ENCODE results near the gene PDSS2. TPM values are rescaled to one million over a fixed set of nuclear protein-coding genes. Genes with fewer than 3 reads are reported as not detected.

PDSS2 gene
- 10 to 100 TPM; 12.2 to 16.2 TPM for total RNA-seq

- peaks cover 13 to 19% of the 10 kb centered on the region in 2 donors for H3K4me1 Mint-ChIP-seq (ENCODE audit: low read depth in 2 of 2)
Observed at GRCh38 chr6:107459283-107460082, at the start of gene PDSS2. Gene PDSS2 (minus strand): TSS chr6:107459564. CDS start chr6:107459285, 279 bp downstream.

GRCh38 chr6:107506145-107506544 lies 46.8 kb upstream of the PDSS2 start:
- DNase-seq (ENCODE audit: low spot score) (no peak), ATAC-seq (no peak)
- no peak overlapping the region for H3K4me3 Mint-ChIP-seq
- H3K36me3 Mint-ChIP-seq = no peaks in the 10 kb centered on the region
- no peaks in the 10 kb centered on the region for H3K9me3 Mint-ChIP-seq
- no peaks in the 10 kb centered on the region for H3K4me1 Mint-ChIP-seq (ENCODE audit: low read depth in 2 of 2)
- H3K27ac Mint-ChIP-seq = no peak overlapping the region
- peaks cover 19 to 24% of the 10 kb centered on the region in 2 donors for H3K27me3 Mint-ChIP-seq

More at GRCh38 chr6:107459283-107460082, at the start of gene PDSS2:
- no peaks in the 10 kb centered on the region for H3K9me3 Mint-ChIP-seq
- peak within 1 kb of the TSS; percentile 98 for H3K4me3 Mint-ChIP-seq
- H3K36me3 Mint-ChIP-seq = no peaks in the 10 kb centered on the region
- peak within 1 kb of the TSS; percentile 89 to 95 for H3K27ac Mint-ChIP-seq
- ATAC-seq (peak; percentile 98 to 99), DNase-seq (ENCODE audit: low spot score) (peak; percentile 99)
- H3K27me3 Mint-ChIP-seq = no peaks in the 10 kb centered on the region

- DNase-seq (ENCODE audit: low spot score) = no peak
- no peaks in the 10 kb centered on the region for H3K36me3 Mint-ChIP-seq
- no peak overlapping the region for H3K4me3 Mint-ChIP-seq
- H3K9me3 Mint-ChIP-seq = no peaks in the 10 kb centered on the region
- peaks cover 21 to 24% of the 10 kb centered on the region in 2 donors for H3K27me3 Mint-ChIP-seq
- ATAC-seq = no peak
- H3K4me1 Mint-ChIP-seq (ENCODE audit: low read depth in 2 of 2) = no peaks in the 10 kb centered on the region
- H3K27ac Mint-ChIP-seq = no peak overlapping the region
Observed at GRCh38 chr6:107504270-107505026, 45.1 kb upstream of the PDSS2 start.

GRCh38 chr6:107496892-107497684 lies 37.7 kb upstream of the PDSS2 start:
- Mint-ChIP-seq H3K27me3 (peaks cover 26 to 32% of the 10 kb centered on the region in 2 donors), H3K36me3 (no peaks in the 10 kb centered on the region), H3K9me3 (no peaks in the 10 kb centered on the region), H3K4me1 (ENCODE audit: low read depth in 2 of 2) (no peaks in the 10 kb centered on the region), H3K4me3 (no peak overlapping the region), H3K27ac (no peak overlapping the region)
- no peak for DNase-seq (ENCODE audit: low spot score)
- no peak for ATAC-seq

- Mint-ChIP-seq H3K4me1 (ENCODE audit: low read depth in 2 of 2) (peaks cover 4 to 6% of the 10 kb centered on the region in 2 donors), H3K9me3 (no peaks in the 10 kb centered on the region)
Observed at GRCh38 chr6:107495971-107496370, 36.6 kb upstream of the PDSS2 start.

GRCh38 chr6:107495196-107495643 lies 35.9 kb upstream of the PDSS2 start:
- Mint-ChIP-seq H3K4me1 (ENCODE audit: low read depth in 2 of 2) (peaks cover 6 to 8% of the 10 kb centered on the region in 2 donors), H3K27ac (no peak overlapping the region), H3K27me3 (peaks cover 24 to 26% of the 10 kb centered on the region in 2 donors), H3K36me3 (no peaks in the 10 kb centered on the region), H3K9me3 (no peaks in the 10 kb centered on the region), H3K4me3 (no peak overlapping the region)
- DNase-seq (ENCODE audit: low spot score) (no peak), ATAC-seq (no peak)

More at GRCh38 chr6:107495971-107496370, 36.6 kb upstream of the PDSS2 start:
- H3K4me3 Mint-ChIP-seq = no peak overlapping the region
- no peak for DNase-seq (ENCODE audit: low spot score)
- no peak for ATAC-seq
- H3K36me3 Mint-ChIP-seq = no peaks in the 10 kb centered on the region
- peaks cover 26 to 30% of the 10 kb centered on the region in 2 donors for H3K27me3 Mint-ChIP-seq
- H3K27ac Mint-ChIP-seq = no peak overlapping the region

GRCh38 chr6:107493158-107494057 lies 34.0 kb upstream of the PDSS2 start:
- Mint-ChIP-seq H3K9me3 (no peaks in the 10 kb centered on the region), H3K4me1 (ENCODE audit: low read depth in 2 of 2) (peaks cover 14 to 16% of the 10 kb centered on the region in 2 donors), H3K27me3 (peaks cover 25 to 27% of the 10 kb centered on the region in 2 donors), H3K36me3 (peaks cover 6% of the 10 kb centered on the region), H3K27ac (no peak overlapping the region), H3K4me3 (no peak overlapping the region)
- ATAC-seq = no peak
- DNase-seq (ENCODE audit: low spot score) = no peak

- Mint-ChIP-seq H3K4me1 (ENCODE audit: low read depth in 2 of 2) (peaks cover 14 to 16% of the 10 kb centered on the region in 2 donors), H3K36me3 (peaks cover 6% of the 10 kb centered on the region), H3K9me3 (no peaks in the 10 kb centered on the region), H3K4me3 (peak overlapping the region; percentile 54), H3K27ac (no peak overlapping the region), H3K27me3 (peaks cover 29 to 35% of the 10 kb centered on the region in 2 donors)
- ATAC-seq (no peak), DNase-seq (ENCODE audit: low spot score) (no peak)
Observed at GRCh38 chr6:107491760-107492660, 32.6 kb upstream of the PDSS2 start.

- DNase-seq (ENCODE audit: low spot score) (no peak), ATAC-seq (peak in 1 of 2 donors; percentile 12)
- H3K4me3 Mint-ChIP-seq = peak overlapping the region; percentile 81
- no peaks in the 10 kb centered on the region for H3K9me3 Mint-ChIP-seq
- peaks cover 14 to 16% of the 10 kb centered on the region in 2 donors for H3K4me1 Mint-ChIP-seq (ENCODE audit: low read depth in 2 of 2)
- H3K27me3 Mint-ChIP-seq = peaks cover 34 to 42% of the 10 kb centered on the region in 2 donors
- H3K27ac Mint-ChIP-seq = no peak overlapping the region
- H3K36me3 Mint-ChIP-seq = peaks cover 6% of the 10 kb centered on the region
Observed at GRCh38 chr6:107491138-107491609, 31.8 kb upstream of the PDSS2 start.

- H3K9me3 Mint-ChIP-seq = no peaks in the 10 kb centered on the region
- H3K4me3 Mint-ChIP-seq = peak overlapping the region; percentile 81
- peaks cover 14 to 16% of the 10 kb centered on the region in 2 donors for H3K4me1 Mint-ChIP-seq (ENCODE audit: low read depth in 2 of 2)
- peak in 1 of 2 donors; percentile 28 for ATAC-seq
- no peak overlapping the region for H3K27ac Mint-ChIP-seq
- H3K27me3 Mint-ChIP-seq = peaks cover 36 to 42% of the 10 kb centered on the region in 2 donors
- H3K36me3 Mint-ChIP-seq = peaks cover 6% of the 10 kb centered on the region
- DNase-seq (ENCODE audit: low spot score) = no peak
Observed at GRCh38 chr6:107490566-107491137, 31.3 kb upstream of the PDSS2 start.
